NCI-H774 (cell line): Measurements from ENCODE around the gene PAQR5.
A peak's percentile ranks its signal among the peaks of the same experiment; 100 is the strongest.

Source experiments
- DNase-seq: peaks from one replicate; lab custom pipeline; 2025; lab: John Stamatoyannopoulos, UW

Gene PAQR5

DNA sequence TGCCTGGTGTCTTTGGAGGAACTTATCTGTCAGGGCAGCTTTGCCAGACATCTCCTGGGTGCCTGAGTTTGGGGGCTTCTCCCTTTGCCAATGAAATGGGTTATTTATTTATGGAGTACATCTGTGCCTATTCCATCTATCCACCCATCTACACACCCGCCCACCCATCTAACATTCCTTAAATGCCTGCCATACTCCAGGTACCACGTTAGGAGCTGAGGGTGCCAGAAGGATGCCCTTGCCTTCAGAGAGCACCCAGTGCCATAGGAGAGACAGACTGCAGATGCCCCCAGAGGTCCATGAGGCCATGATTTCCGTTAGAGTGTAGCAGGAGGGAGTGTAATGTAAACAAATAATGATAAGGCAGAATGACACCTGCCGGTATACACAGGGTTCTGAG is 93.6 kb downstream of the PAQR5 start:
- no peak for DNase-seq

DNA sequence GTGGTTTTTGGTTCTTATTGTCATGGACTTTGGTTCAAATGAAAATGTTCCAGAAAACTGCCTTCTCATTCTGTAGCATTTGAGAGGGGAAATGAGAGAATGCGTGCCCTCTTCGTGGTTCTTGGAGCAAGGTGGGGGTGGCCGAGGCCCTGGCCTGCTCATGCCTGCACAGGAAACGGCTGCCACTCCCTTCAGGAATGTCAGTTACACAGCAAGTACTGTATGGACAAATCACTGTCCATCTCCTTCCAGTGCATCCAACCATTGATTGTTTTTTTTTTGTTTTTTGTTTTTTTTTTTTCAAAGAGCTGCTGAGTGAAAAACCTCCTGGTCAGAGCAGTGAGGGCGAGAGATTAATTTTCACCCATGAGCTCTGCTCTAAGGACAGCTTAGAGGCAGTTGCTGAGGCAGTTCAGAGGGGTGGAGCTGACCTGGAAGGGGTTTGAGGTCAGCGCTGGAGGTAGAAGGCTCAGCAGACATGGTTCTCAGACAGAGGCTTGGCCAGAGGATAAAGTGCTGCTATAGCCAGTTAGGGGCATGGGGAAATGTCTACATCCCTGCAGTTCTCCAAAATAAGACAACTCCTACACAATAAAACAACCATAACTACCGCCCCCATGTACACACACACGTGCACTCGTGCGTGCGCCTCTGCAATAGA is 95.2 kb downstream of the PAQR5 start:
- no peak for DNase-seq

DNA sequence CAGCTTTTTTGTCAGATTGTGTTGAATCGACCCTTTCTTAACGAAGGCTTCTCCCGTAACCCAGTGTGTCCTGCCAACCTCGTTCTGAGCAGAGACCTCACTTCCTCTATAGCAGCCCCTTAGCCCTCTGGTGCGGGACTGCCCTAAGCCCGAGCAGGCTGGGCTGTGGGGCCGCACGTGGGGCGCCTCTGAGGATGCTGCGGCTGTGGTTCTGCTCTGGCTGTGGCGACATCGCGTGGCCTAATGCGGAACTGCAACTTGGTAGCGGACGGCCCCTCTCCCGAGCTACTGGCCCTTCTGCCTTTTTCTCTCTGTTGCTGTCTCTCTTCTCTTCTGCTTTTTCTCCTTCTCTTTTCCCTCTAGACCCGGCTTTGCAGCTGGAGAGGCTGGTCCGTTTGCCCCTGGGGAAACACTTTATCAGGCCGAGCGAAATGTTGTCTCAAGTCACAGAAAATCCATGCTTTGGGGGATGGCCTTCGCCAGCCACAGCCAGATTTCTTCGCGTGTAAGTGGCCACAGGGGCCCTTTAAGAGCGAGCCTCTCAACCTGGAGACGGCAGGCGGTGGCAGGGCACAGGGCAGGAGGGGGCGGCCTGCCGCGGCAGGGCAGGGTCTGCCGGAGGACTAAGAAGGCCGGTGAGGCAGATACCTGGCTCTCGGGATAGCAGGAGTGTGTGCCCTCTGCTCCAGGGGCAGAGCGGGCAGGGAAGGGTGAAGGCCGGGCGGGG is 96.0 kb downstream of the PAQR5 start:
- peak; percentile 37 for DNase-seq

DNA sequence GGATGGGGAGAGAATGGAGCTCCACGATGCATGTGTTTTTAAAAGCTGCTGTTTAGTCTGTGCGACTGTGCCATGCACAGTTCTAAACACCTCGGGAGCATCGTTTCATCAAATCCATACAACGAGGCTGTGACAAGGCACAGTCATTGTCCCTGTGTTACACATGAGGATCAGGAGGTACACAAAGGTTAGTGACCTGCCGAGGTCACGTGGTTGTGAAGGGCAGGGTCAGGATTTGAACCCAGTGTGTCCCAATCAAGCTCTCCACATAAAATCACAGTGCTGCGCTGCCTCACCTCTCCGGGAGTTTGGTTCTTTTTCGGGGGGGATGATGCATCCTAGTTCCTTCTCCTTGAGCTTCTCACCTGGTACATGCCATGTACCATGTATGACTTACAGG is 96.7 kb downstream of the PAQR5 start:
- no peak for DNase-seq

DNA sequence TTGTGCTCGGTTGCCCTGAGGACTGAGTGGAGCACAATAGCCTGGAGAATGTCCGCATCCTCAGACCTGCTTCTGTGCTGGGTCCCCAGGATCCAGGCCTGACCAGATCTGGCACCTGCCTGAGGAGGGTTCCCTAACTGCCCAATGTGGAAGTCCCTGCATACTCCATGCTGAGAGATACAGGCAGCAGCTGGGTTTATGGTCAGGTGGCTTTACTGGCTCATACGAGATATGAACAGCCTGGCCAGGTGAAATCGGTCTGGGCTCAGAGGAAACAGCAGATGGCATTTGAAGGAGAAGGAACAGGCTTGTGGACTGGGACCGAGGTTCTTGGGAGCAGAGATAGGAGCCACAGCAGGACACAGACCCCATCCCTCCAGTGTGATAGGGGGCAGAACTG is 97.3 kb downstream of the PAQR5 start:
- DNase-seq, result no peak

DNA sequence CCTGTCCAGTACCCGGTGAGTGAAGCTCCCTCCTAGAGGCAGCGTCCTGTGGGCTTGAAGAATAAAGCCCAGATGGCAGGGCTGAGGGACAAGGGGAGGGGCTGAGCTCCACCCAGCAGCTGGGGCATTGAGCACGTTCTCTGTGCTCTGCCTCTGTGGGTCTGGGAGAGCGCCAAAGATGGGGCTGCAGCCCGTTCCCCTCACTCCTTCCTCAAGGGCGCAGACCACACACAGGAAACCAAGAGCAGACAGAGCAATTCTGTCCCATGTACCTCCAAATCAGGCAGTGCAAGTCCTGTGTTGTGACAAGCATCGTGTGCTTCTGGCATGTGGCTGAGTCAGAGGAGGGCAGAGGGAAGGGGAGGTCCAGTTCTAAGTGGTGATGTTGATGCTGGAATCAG is 99.8 kb downstream of the PAQR5 start:
- no peak for DNase-seq

DNA sequence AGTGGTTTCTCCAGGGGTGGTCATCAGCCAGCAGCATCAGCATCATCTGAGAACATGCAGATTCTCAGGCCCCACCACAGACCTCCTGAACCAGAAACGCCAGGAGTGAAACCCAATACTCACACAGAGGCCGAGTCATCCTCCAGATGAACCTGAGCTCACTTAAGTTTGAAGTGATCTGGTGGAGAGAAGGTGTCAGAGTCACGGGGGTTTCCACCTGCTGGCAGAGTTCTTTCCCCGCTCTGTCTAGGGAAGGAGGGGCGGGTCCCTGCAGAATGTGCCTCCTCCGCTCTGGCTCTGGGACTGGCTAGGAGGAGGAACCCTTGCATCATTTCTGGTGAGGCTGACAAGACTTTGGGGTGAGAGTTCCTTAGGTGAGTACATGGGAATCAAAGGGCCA is 102.1 kb downstream of the PAQR5 start:
- no peak for DNase-seq

DNA sequence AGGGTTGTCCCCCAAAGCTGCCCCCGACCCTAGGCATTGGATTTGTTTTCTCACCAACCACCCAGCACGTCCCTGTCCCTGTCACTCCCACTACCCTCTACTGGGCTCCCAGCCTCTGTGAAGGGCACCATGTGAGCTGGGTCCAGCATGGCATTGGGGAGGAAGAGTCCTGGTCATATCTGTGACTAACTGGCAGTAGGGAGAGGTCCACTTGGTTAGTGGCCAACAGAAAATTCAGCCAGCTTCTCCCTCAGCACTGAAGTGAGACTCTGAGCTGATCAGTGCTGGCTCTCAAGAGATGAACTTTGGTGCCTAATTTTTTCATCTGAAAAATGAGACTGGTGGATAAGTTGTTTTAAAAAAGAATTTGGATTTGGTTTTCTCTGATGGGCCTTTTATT is 104.1 kb downstream of the PAQR5 start:
- DNase-seq, result no peak

DNA sequence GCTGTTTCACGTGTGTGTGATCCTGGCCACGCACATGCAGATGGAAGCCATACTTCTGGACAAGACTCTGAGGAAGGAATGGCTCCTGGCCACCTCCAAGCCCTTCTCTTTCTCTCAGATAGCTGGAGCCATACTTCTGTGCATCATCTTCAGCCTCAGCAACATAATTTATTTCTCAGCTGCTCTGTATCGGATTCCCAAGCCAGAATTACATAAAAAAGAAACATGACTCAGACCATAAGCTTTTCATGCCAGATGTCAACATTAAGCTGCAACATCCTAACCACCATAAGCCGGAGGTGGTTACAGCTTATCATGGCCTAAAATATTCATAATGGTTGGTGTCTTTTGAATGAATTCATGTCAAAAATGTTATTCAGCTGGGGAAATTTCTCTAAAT is 104.9 kb downstream of the PAQR5 start:
- no peak for DNase-seq

DNA sequence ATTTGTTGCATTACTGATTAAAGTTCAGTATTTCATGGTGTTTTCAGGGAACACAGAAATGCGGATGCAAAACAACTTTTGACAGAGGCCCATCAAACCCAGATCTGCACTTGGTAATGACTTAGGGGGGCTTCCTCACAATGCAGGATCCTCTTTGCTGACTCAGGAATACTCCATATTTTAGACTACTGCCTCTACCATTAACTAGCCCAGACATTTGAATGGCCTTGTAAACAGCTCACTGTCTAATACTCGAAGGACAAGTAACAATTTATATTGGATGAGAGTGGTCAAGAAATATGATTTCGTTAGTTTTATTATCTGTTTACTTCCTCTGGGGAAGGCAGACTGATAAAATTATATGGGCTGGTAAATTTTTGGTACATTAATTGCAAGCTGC is 106.4 kb downstream of the PAQR5 start:
- no peak for DNase-seq

DNA sequence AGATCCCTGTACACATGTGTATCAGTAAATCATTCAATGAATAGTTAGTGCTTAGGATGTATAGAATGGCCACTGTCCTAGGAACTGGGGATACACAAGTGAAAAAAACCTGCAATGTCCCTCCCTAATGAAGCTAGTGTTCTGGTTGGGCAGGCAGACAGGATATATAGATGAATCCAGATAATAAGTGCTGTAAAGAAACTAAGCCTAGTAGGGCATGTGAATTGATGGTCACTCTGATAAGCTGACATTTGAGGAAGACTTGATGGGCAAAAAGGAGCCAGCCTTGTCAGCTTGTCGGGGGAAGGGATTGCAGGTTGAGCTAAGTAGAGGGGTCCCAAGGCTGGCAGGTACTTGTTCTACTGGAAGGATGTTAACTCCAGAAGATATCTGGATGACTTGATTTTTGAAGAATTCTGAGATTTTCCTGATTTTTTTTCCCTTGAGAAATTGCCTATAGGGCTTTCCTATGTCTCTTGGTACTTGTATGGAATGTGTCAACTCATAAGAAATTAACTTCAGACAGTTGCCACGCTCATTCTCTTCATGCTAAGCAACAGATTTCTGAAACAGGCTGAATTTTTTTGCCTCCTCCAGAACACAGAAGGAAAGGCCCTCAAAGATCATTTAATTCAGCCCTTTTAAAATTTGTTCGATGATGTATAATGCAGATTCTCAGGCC is 109.1 kb downstream of the PAQR5 start:
- no peak for DNase-seq

DNA sequence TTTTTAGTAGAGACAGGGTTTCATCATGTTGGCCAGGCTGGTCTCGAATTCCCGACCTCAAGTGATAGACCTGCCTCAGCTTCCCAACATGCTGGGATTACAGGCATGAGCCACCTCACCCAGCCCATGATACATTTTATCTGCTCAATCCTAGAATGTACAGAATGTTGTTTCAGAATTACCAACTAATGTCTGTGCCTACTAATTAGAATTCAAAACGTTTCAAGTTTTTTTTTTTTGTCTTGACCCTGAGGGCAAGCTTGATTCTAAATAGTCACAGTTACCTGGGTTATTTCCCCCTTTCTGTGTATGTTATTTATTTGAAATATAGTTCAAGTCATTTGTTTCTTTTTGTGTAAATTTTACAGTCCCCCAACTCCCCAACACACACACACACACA is 110.1 kb downstream of the PAQR5 start:
- no peak for DNase-seq

DNA sequence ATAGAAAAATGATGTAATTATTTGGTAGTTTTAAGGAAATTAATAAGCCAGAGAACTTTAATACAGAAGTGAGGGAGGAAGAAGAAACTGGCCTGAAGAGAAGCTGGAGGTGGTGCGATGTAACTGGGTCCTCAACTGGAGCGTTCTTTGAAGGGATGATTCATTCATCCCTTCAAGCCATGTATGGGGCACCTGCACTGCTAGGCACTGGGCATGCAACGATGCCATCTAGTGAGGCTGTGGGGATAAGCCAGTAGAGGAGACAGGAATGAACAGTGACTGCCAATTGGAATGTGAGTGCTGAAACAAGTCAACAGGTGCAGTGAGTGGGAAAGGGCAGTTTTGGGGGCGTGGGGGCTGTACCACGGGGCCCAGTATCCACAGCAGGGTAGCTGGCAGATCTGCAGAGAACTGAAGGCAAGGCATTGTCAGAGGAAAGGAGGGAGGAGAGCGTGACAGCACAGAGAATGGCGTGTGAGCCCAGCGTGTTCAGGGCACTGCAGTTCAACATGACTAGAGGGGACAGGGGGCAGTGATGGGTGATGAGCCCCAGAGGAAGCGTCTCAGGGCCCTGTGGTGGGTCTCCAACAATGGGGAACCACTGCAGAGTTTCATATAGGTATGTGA is 111.6 kb downstream of the PAQR5 start:
- peak; percentile 28 for DNase-seq

DNA sequence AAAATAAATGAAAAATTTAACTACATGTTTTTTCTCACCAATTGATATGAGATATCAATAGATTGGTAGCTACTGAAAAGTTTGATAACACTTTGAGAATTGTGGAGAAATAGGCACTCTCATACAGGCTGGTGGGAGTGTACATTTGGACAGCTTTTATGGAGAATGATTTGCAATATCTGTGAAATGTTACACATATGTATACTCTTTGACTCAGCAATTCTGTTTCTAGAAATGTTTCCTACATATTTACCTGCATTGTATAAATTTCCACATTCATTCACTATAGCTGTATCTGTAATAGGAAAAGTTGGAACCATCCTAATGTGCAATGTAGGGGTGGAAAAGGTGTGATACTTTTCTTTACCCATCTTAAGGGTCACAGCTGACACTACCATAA is 113.6 kb downstream of the PAQR5 start:
- no peak for DNase-seq

DNA sequence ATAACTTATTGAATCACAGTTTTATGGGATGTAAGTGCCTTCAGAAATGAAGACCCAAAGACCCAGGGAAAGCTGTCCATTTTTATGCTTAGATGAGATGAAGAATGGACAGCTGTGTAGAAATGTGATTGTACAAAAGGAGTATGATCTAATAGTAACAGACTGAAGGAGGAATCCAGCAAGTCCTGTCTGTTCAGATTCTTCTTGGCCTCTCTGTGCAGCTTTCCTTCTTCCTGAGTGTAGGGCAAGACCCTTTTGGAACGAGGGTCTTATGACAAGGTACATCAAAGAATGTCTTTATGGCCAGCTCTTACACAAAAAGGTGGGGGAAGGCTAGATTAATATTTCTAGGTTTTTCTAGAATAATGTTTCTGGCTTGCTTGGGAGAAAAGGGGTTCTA is 114.0 kb downstream of the PAQR5 start:
- DNase-seq, result no peak

DNA sequence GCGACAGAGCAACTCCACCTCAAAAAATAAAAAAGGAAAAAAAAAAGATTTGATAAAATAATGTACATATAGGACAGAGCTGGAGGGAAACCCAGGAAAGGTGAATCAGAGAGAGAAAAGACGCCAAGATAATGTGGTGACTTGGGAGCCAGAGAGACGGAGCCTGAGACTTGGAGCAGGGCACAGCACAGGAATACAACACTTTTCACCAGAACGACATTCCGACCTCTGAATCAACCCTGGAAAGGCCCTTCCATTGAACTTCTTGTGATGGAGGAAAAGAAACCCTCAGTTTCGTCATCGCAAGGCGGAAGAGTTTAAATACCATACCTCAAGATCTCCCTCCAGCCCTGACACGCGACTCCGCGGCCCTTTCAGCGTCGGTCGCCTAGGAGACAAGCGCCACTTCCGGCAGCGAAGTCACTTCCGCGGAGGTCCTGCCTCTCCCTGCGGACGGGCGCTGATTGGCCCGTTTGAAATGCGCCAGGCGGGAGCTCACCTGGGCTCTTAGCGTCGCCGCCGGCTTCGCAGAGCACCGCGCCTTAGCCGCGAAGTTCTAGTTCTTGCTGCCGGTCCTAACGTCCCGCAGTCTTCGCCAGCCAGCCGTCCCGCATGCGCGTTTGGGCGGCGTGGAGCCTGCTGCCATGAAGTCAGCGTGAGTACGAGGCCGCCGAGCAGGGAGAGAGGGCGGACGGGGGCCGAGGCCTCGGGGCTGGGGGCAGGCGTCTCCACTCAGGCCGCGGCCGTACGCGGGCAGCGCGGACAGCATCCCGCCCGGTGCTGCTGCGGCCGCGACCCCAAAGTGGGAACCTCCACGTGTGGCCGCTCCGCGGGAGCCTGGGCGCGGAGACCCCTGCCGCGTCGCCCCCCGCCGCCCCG is 115.3 kb downstream of the PAQR5 start, which contains the start of gene KIF23:
Gene KIF23 (plus strand): TSS at position 528 of the 879 bp plus-strand sequence. CDS start 117 bp downstream, at position 645.
- DNase-seq, result peak; percentile 92

DNA sequence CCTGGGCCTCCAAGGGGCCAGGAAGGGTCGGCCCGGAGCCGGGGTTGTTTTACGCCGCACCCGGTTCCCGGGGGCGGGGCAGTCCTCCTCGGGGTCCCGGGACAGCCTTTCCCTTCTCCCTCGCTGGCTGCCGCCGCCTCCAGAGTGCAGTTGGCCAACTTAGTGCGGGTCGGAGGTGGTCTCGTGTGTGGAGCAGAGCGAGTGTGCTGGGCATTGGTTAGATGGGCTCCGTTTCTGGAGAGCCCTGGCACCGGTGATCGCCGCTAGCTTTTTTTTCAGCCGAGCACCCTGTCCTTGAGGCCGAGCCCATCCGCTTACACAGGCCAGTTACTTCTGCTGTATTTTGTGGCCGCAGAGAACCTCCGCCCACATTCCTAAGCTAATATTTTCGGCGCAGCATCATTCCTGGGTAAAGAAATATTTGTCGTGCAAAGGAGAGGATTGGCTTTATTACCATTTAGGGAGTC is 116.0 kb downstream of the PAQR5 start:
- DNase-seq, result no peak

DNA sequence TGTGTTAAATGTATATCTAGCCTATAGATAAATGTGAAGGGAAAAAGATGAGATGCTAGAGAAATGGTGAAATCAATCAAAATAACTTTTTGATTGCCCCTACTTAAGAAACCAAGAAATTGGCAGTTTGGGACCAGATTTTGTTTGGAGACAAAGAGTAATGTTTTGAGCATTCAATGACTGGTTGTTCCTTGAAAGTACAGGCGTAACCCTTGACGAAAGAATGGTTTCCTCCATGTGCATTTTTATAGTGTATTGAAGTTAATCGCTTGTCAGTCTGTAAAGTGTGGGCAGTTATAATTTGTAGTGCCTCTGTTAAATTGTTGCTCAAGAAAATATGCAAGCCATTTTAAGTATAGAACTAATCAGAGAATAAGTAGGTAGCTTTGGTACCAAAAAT is 116.7 kb downstream of the PAQR5 start:
- DNase-seq, result no peak

DNA sequence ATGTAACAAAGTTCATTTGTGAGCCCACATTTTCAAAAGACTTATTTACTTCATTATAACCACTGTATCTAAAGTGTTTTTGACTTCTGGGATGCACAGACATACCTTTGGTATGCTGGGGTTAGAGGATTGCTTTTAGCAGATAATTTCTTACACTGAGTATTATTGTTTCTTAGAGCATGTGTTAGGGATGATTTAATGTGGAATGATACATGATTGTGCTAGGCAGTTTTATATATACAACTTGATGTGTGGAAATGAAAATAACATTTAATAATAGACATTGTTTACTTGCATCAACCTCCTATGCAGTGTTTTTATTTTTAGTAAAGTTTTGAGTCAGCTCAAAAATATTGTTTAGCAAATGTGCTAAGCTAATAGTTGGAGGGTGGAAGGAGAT is 118.9 kb downstream of the PAQR5 start:
- no peak for DNase-seq

DNA sequence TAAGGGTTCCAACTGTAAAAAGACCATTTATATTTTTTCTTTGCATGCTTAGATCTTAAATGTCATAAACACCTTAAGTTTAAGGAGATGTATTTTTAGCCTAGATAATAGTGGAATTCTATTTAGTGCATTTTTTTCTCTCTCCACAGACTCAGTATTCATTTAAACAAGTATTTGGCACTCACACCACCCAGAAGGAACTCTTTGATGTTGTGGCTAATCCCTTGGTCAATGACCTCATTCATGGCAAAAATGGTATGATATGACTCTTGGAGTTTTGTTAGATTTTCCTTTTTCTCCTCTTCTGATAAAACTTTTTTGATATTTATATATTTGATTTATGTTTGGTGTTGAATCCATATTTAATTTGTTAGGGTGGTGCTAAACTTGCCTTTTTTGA is 122.8 kb downstream of the PAQR5 start:
- no peak for DNase-seq

DNA sequence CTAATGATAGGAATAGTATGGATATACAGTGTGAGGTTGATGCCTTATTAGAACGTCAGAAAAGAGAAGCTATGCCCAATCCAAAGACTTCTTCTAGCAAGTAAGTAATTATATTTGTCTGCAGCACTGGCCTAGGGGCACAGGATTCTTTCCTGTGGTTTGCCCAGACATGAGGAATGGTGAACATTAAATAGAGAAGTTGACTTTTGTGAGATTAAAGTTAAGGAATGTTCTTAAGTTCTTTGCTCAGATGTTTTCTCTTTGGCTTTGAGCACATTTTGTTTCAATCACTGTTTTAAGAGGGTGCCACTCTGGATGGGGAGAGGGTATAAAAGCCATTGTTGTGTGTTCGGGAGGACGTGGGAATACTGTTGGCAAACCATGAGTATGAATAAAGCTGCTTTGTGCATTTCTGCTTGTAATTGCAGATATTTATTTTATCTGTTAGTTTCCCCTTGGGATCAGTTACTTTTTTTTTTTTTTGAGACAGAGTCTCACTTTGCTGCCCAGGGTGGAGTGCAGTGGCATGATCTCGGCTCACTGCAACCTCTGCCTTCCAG is 123.7 kb downstream of the PAQR5 start:
- no peak for DNase-seq
